Measurements from ENCODE around the gene PALLD. TPM values are rescaled to one million over a fixed set of nuclear protein-coding genes. Genes with fewer than 3 reads are reported as not detected.

The PALLD gene
- total and polyA plus RNA-seq, 2 donors (not counting 3 experiments of a cell fraction or from before 2014, with no cell fraction given): 13.4 to 48.2 TPM

DNA sequence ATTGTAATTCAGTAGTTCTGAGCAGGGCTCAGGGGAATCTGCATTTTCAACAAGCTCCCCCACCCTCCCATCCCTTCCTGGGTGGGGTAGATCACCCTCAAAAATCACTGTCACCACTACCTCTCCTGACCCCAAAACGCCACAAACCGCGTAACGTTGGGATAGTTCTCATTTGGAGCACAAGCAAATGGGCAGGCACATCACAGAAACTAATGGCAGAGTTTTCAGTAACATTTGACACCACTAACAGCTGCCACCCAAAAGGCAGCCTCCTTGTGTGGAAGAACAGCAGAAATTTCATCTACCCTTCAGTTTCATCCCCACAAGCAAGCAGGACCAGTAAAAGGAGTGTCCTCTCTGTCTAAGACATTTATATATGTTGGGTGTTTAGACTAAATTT, 132.7 kb downstream of the PALLD start:
- Histone ChIP-seq H3K4me2 (ENCODE audit: insufficient read depth, low read length) (no peak overlapping the region), H3K9ac (replicated peaks; ENCODE audit: extremely low read depth, insufficient read depth, low read length) (no peak overlapping the region), H3K4me3 (replicated peaks in 1 of 3; ENCODE audit: insufficient read depth in 1 of 3, low read depth in 1 of 3, low read length in 3 of 3) (no peak overlapping the region), H3K9me3 (replicated peaks; ENCODE audit: control insufficient read depth, insufficient read depth, low read length) (no peaks in the 10 kb centered on the region), H4K20me1 (replicated peaks; ENCODE audit: control insufficient read depth, extremely low read depth, insufficient read depth, low read length) (no peaks in the 10 kb centered on the region), H3K79me2 (ENCODE audit: control insufficient read depth, insufficient read depth, low read length) (no peaks in the 10 kb centered on the region), H3K9me1 (replicated peaks; ENCODE audit: control insufficient read depth, extremely low read depth, insufficient read depth, low read length) (no peaks in the 10 kb centered on the region), H3K27me3 (ENCODE audit: control insufficient read depth in 2 of 2, insufficient read depth in 2 of 2, low read length in 2 of 2) (no peaks in the 10 kb centered on the region), H3K27ac (ENCODE audit: insufficient read depth, low read depth, low read length) (no peak overlapping the region), H3K4me1 (ENCODE audit: control insufficient read depth, extremely low read depth, insufficient read depth, low read length) (peaks cover 23% of the 10 kb centered on the region), H3K36me3 (ENCODE audit: control insufficient read depth in 2 of 2, extremely low read depth in 1 of 2, insufficient read depth in 2 of 2, low read length in 2 of 2) (no peaks in the 10 kb centered on the region), H2AFZ (ENCODE audit: low read depth, low read length) (no peak overlapping the region)
- dilution Hi-C loops (cut with MboI; ENCODE audit: extremely low pct_ligation_motif_present, low sequenced_read_pairs) (no loop called here), intact Hi-C loops (cut with micrococcal nuclease) (no loop called here)
- no TSS peak for BruUV-seq (replicated peaks)
- POLR2A ChIA-PET: no interaction called here
- no peak for DNase-seq (ENCODE audit: low read depth, low spot score)
- no peak for TF ChIP-seq POLR2AphosphoS5 (IDR thresholded peaks at IDR 0.05; ENCODE audit: insufficient read depth, low read depth, low read length)
- TF ChIP-seq GATA2 (IDR thresholded peaks at IDR 0.05; ENCODE audit: insufficient read depth, insufficient read length, low read depth, low read length): no peak
- CTCF ChIA-PET: no interaction called here
- no peak for FAIRE-seq

GRCh38 chr4:168630445-168631187, 133.8 kb downstream of the PALLD start:
- FAIRE-seq: peak; percentile 81
- intact Hi-C loops (cut with micrococcal nuclease) (loop anchor here (1.0 to 2.0 kb wide), 6 partner anchors 18 to 447 kb away; no protein-coding TSS in a partner anchor), dilution Hi-C loops (cut with MboI; ENCODE audit: extremely low pct_ligation_motif_present, low sequenced_read_pairs) (no loop called here)
- no peaks in the 10 kb centered on the region for H3K27me3 ChIP-seq (ENCODE audit: control insufficient read depth in 2 of 2, insufficient read depth in 2 of 2, low read length in 2 of 2)
- H3K4me1 ChIP-seq (ENCODE audit: control insufficient read depth, extremely low read depth, insufficient read depth, low read length): peaks cover 25% of the 10 kb centered on the region
- TF ChIP-seq POLR2AphosphoS5 (IDR thresholded peaks at IDR 0.05; ENCODE audit: insufficient read depth, low read depth, low read length) (no peak), MYC (IDR thresholded peaks at IDR 0.05; ENCODE audit: low read depth, low read length) (no peak), FOS (IDR thresholded peaks at IDR 0.05; ENCODE audit: borderline replicate concordance, insufficient read depth, low read length) (peak; percentile 87)
- ChIA-PET POLR2A (interaction anchor here (0.6 to 1.6 kb wide), 3 partner anchors 12 to 37 kb away, joined by 3 to 7 read pairs (median 4); no protein-coding TSS in a partner anchor), CTCF (interaction anchor here (0.9 to 2.1 kb wide), 10 partner anchors 9 to 447 kb away, joined by 3 to 23 read pairs (median 4); no protein-coding TSS in a partner anchor)
- DNase-seq (ENCODE audit: low read depth, low spot score): peak; percentile 71
- H3K79me2 ChIP-seq (ENCODE audit: control insufficient read depth, insufficient read depth, low read length): no peaks in the 10 kb centered on the region
- H3K9me1 ChIP-seq (replicated peaks; ENCODE audit: control insufficient read depth, extremely low read depth, insufficient read depth, low read length): no peaks in the 10 kb centered on the region
- no peaks in the 10 kb centered on the region for H3K9me3 ChIP-seq (replicated peaks; ENCODE audit: control insufficient read depth, insufficient read depth, low read length)
- H3K9ac ChIP-seq (replicated peaks; ENCODE audit: extremely low read depth, insufficient read depth, low read length): peak overlapping the region; percentile 36
- H3K27ac ChIP-seq (ENCODE audit: insufficient read depth, low read depth, low read length): peak overlapping the region; percentile 42
- H2AFZ ChIP-seq (ENCODE audit: low read depth, low read length): peak overlapping the region; percentile 95
- H3K4me3 ChIP-seq (replicated peaks in 1 of 3; ENCODE audit: insufficient read depth in 1 of 3, low read depth in 1 of 3, low read length in 3 of 3): peak overlapping the region in 1 of 3 experiments; percentile 77
- no peaks in the 10 kb centered on the region for H3K36me3 ChIP-seq (ENCODE audit: control insufficient read depth in 2 of 2, extremely low read depth in 1 of 2, insufficient read depth in 2 of 2, low read length in 2 of 2)
- TSS peak; percentile 78 for BruUV-seq (replicated peaks)
- H3K4me2 ChIP-seq (ENCODE audit: insufficient read depth, low read length): peak overlapping the region; percentile 83
- H4K20me1 ChIP-seq (replicated peaks; ENCODE audit: control insufficient read depth, extremely low read depth, insufficient read depth, low read length): no peaks in the 10 kb centered on the region

Data from endothelial cell of umbilical vein (primary cell).